ENCODE measurements around the gene PCED1B. TPM values are rescaled to one million over a fixed set of nuclear protein-coding genes. Genes with fewer than 3 reads are reported as not detected.
"Not testable (repeated sequence)": the region's sequence is repeated elsewhere in the genome, so short reads cannot be mapped to it uniquely, and the experiment has no call there.

Gene PCED1B
- total and polyA plus RNA-seq, 8 donors: 0.60 to 8.1 (median 1.3) TPM

DNA sequence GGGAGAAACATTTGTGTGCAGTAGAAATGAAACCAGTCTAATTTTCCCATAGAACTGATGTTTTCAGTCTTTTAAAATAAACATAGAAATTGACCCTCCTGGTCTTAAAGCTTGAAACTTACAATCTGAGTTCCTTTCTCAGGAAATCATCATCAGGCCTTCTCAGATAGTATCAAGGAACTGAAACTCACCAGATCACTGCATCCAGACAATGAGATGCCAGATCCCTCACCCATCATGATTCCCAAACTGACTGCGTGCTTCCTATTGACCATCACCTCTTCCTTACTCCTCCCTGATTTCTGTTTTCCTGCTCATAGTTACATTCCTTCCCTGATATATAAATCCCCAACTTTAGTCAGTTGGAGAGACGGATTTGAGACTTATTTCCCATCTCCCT is 195.3 kb downstream of the PCED1B start:
- TF ChIP-seq, protein P1, sequence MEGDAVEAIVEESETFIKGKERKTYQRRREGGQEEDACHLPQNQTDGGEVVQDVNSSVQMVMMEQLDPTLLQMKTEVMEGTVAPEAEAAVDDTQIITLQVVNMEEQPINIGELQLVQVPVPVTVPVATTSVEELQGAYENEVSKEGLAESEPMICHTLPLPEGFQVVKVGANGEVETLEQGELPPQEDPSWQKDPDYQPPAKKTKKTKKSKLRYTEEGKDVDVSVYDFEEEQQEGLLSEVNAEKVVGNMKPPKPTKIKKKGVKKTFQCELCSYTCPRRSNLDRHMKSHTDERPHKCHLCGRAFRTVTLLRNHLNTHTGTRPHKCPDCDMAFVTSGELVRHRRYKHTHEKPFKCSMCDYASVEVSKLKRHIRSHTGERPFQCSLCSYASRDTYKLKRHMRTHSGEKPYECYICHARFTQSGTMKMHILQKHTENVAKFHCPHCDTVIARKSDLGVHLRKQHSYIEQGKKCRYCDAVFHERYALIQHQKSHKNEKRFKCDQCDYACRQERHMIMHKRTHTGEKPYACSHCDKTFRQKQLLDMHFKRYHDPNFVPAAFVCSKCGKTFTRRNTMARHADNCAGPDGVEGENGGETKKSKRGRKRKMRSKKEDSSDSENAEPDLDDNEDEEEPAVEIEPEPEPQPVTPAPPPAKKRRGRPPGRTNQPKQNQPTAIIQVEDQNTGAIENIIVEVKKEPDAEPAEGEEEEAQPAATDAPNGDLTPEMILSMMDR (IDR thresholded peaks at IDR 0.05): no peak
- ATAC-seq (no peak), DNase-seq (no peak)
- no peaks in the 10 kb centered on the region for H3K9me3 ChIP-seq
- no peak overlapping the region for H3K4me3 ChIP-seq
- H3K36me3 ChIP-seq: no peaks in the 10 kb centered on the region
- intact Hi-C loops (cut with DNase I): no loop called here
- H3K27me3 ChIP-seq: no peaks in the 10 kb centered on the region
- H3K27ac ChIP-seq: no peak overlapping the region
- H3K4me1 ChIP-seq: peaks cover 16 to 27% of the 10 kb centered on the region in 2 donors

- Histone ChIP-seq H3K4me1 (peaks cover 16 to 27% of the 10 kb centered on the region in 2 donors), H3K4me3 (no peak overlapping the region), H3K27ac (peak overlapping the region; percentile 43 to 79), H3K9me3 (no peaks in the 10 kb centered on the region), H3K27me3 (no peaks in the 10 kb centered on the region), H3K36me3 (no peaks in the 10 kb centered on the region)
- no peak for ATAC-seq
- intact Hi-C loops (cut with DNase I): no loop called here
- no peak for DNase-seq
- TF ChIP-seq, protein P1 (IDR thresholded peaks at IDR 0.05): no peak
These were observed 196.8 kb downstream of the PCED1B start for GRCh38 chr12:47276253-47276620.

DNA sequence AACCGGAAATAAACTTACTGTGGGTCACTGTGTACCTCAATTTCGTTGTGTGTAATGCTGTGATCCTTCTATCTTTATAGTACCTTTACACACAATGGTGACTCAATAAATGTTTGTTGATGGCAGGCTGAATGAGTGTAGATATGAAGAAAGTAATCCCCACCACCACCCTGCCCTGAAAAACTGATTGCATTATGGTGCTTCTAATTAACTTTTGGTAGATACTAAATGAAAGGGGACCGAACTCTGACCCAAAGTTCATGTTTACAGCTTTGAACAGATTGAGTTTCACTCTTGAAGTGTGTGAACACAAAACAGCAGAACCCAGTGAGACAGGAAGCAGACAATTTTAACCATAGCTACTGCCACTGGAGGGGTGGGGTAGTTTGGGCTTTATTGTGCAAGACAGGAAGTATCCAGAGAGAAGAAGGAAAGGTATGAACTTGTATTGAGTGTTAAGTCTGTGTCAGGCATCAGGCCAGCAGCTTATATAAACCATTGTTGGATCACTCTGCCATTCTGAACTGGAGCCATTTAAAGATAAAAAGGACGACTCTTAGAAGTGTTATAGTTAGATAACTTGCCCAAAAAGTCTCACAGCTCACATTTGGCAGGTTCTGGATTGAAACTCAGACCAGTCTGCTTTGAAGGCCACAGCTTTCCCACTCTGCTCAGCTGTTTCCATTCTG is 197.3 kb downstream of the PCED1B start:
- peak overlapping the region; percentile 43 to 79 for H3K27ac ChIP-seq
- DNase-seq (peak in 3 of 4 donors; percentile 36 to 86 (median 75)), ATAC-seq (peak; percentile 85)
- TF ChIP-seq, protein P1 (IDR thresholded peaks at IDR 0.05): no peak
- H3K36me3 ChIP-seq: no peaks in the 10 kb centered on the region
- intact Hi-C loops (cut with DNase I): no loop called here
- H3K4me3 ChIP-seq: no peak overlapping the region
- H3K9me3 ChIP-seq: no peaks in the 10 kb centered on the region
- no peaks in the 10 kb centered on the region for H3K27me3 ChIP-seq
- H3K4me1 ChIP-seq: peaks cover 16 to 27% of the 10 kb centered on the region in 2 donors

- H3K4me1 ChIP-seq: peaks cover 16 to 27% of the 10 kb centered on the region in 2 donors
- no peaks in the 10 kb centered on the region for H3K27me3 ChIP-seq
- H3K27ac ChIP-seq: peak overlapping the region in 1 of 2 donors; percentile 79
- TF ChIP-seq, protein P1 (IDR thresholded peaks at IDR 0.05): peak in 1 of 2 donors; percentile 23
- H3K36me3 ChIP-seq: no peaks in the 10 kb centered on the region
- H3K9me3 ChIP-seq: no peaks in the 10 kb centered on the region
- DNase-seq (no peak), ATAC-seq (peak; percentile 69)
- H3K4me3 ChIP-seq: no peak overlapping the region
- intact Hi-C loops (cut with DNase I): no loop called here
These were observed 198.6 kb downstream of the PCED1B start for GRCh38 chr12:47277972-47278448.

- H3K4me3 ChIP-seq; H3K27me3 ChIP-seq; H3K9me3 ChIP-seq; DNase-seq; ATAC-seq; intact Hi-C loops (cut with DNase I); H3K36me3 ChIP-seq; H3K27ac ChIP-seq: not testable (repeated sequence)
- H3K4me1 ChIP-seq: peaks cover 16 to 27% of the 10 kb centered on the region in 2 donors
These were observed 200.3 kb downstream of the PCED1B start for GRCh38 chr12:47279758-47280157.
